GM21528 (cell line): Measurements from ENCODE around the gene EFCAB8.
"Not testable (repeated sequence)": the region's sequence is repeated elsewhere in the genome, so short reads cannot be mapped to it uniquely, and the experiment has no call there.

Experiments used
- ATAC-seq: cut with Tn5 transposase; IDR thresholded peaks from one replicate; pipeline ENCODE4 v1.9.1; 2021; ENCODE audit warnings: mild to moderate bottlenecking, moderate library complexity; ENCODE audit not compliant: unreplicated experiment, low FRiP score

Gene EFCAB8

GRCh38 chr20:32934580-32934979 is 75.9 kb downstream of the EFCAB8 start:
- no peak for ATAC-seq

DNA sequence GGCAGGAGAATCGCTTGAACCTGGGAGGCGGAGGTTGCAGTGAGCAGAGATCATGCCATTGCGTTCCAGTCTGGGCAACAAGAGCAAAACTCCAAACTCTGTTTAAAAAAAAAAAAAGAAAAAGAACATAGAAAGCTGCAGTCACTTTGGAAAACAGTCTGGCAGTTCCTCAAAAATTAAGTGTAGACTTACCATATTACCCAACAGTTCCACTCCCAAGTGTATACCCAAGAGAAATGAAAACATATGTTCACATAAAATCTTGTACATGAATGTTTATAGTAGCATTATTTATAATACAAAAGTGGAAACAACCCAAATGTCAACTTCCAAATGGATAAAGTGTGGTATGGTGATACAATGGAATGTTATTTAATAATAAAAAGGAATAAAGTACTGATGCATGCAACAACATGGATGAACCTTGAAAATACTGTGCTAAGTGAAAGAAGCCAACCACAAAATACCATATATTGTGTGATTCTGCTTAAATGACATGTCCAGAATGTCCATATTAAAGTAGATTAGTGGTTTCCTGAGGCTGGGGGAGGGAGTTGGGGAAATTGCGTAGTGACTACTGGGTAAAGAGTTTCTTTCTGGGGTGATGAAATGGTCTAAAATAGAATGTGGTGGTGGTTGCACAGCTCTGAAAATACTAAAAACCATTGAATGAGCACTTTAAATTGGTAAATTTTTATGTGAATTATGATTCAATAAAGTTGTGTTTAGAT is 82.6 kb downstream of the EFCAB8 start:
- no peak for ATAC-seq

DNA sequence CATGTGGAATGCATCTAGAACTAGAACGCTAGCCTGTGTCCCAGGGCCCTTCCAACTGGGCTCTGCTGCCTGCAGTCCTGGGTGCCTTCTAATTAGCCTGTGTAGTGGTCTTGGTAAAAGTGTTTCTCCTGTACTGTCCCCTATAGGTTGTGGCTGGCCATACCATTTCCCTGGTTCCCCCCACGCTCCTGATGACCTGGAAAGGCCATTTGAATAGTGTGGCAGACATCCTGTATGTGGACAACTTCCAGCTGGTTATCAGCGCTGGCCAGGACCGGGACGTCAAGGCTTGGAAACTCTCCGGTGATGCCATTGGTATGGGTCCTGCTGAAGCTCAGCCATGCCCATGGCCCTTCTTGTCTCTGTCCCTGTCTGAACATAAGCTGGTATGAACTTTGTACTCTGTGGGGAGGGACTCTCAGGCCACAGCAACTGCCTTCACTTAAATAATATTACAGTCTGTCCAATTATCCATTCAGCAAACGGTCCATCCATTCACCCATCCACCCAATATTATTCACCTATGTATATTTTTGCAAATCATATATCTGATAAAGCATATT is 84.8 kb downstream of the EFCAB8 start:
- ATAC-seq = no peak

DNA sequence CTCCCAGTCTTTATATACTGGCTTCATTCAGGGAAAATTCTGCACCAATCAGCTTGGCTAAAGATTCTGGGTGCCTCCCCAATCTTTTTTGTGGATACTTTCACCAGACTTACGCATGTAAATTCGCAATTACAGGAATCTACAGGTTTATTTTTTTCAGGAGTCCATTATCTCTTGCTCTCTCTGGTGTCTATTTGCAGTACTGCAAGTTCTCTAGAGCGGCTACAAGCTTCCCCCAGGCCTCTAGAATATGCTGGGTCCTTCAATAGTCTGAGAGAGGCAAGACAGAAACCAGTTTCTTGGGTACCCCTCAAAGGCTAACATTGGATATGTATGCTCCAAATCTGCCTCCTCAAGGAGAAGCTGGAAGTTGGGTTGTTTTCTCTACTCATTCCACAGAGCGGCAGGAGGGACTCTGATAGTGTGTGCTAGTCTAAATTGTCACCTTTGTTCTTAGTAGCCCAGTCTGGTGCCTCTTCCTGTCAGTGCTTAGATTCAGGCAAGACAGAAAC is 87.0 kb downstream of the EFCAB8 start:
- no peak for ATAC-seq

- ATAC-seq = no peak
Measured at GRCh38 chr20:32946629-32947028, 87.9 kb downstream of the EFCAB8 start.

DNA sequence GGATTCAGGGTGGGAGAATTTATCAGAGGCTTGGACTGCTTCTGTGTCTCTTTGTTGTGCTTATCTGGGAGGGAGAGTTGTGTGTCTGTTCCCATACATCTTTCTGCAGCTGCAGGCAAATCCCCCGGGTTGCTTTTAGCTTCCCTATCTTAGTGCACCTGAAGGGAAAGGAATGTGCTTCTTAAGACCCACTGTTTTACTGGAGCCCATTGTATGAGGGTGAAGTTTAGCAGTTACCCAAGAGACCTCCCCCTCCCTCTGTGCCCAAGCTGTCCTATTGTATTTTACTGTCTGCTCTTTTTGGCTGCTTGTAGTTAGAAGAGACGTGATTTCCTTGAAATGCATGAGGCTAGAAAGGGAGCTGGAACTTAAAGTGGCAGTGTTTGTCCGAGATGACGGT is 91.8 kb downstream of the EFCAB8 start:
- not testable (repeated sequence) for ATAC-seq

DNA sequence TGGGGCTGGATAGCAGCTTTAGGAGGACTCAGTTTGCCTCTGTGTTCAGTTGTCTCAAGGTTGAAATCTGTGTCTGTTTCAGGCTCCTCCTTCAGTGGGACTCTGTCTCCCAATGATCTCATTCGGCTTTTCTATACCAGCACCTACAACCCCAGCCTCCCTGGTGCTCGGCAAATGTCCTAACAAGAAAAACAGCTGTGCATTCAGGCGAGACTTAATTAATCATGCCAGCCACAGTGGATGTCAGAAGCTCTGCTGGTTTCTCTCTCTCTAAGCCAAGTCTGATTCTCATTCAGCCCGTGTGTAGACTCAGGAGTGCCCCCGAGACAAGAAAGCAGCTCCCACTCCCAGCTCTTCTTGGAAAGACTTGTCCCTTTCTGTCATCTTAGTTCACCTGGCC is 98.7 kb downstream of the EFCAB8 start:
- ATAC-seq = no peak

DNA sequence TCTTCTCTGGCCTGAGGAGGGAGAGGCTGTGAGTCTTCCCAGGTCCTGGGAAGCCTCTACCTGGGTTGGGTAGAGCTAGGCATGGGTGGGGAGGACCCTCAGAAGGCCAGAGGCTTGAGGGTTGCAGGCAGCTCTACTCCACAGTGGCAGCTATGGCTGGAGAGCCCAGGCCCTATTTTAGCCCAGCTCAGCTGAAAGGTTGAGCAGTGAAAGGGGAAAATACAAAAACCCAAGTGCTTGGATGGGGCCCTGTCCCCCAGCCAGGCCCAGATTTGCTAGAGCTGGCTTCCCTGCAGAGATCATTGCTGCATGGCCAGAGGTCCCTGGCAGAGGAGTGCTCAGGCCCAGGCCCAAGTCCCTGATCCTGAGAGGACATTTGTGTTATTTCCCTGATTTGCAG is 99.9 kb downstream of the EFCAB8 start:
- no peak for ATAC-seq

DNA sequence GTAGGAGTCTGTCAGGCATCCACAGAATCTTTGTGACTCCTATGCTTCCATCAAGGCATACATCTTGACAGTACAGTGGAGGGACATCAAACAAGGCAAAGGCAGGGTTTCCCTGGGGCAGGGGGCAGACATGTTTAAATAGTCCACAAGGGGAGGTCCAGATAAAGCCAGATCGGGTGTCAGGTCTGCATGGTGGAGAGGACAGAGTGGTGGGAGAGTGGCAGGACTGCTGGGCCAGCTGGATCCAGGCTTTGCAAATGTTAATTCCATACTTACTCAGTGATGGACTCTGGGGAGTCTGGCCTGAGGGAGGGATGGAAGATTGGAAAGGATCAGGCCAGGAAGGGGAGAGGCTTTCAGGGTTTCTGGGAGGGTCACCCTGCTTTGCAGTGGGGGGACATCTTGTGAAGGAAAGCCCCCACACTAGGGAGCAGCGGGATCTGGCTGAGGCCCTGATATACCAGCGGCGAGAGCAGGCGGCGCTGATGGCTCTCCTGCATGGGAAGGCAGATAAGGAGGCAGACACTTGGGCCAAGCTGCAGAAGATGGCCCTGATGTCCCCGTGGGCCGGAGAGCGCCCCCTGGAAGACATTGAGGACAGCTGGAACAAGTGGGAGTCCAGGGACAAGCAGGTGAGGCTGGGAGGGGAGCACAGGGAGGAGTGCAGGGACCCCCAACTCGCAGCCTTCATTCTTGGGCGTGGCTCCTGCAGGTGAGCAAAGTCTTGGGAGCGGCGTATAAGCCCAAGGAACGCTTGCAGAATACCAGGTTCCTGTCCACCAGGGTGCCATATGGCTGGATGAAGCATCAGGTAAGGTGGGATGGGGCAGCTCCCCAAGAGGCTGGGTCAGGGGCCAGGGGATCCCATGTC is 100.9 kb downstream of the EFCAB8 start:
- no peak for ATAC-seq

- ATAC-seq = no peak
Measured at GRCh38 chr20:32960222-32960518, 101.4 kb downstream of the EFCAB8 start.

DNA sequence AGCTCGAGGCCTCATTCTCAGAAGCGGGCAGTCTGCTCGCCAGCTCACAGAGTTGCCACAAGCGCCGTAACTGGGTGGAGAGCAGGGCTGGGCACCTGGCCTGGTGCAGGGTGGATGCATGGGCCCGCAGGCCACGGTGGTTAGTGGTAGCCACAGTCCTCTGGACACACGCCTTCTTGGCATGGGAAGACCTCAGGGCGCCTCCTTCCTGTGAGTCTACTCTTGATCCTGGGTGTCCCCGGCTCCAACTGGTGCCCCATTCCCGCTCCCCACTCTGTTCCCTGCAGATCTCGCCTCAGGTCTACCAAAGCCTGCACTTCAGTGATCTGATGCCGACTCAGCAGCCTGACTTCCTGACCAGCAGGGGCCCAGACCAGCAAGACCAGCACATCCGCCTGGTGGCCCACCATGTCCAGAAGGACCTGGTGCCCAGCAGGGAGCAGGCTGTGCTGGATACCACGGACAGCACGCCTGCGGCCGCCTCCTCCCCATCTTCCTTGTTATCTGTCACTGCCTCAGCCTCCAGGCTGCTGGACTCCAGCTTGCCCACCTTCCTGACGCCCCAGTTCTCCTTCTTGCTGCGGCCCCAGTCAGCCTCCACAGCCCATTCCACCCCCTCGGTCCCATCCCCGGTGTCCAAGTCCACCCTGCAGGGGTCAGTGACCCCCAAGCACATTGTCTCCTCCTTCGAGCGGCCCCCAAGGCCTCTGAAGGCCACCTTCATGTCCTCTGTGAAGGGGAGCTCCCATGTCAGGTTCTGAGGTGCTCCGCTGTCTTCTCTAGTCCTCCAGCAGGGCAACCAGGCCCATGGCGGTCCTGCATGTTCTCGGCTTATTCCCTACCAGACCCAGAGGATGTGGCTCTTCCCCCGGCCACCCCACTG is 102.4 kb downstream of the EFCAB8 start:
- ATAC-seq = no peak

DNA sequence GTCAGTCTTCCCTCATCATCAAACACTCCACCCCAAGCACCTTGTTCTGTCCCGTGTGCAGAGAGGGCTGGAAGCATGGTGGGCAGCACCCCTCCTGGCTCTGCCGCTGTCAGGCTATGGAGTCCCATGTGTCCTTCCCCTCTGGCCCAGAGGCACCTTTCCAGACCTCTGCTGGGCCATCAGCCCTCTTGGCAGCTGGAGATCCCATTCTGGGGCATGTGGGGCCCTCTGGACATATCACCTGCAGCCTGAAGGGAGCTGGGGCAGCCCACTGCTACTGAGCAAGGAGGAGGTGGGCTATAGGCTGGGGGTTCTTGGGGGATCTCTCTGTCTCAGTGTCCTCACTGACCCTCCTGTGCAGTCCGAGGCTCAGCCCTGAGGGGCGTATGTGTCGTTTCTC is 103.3 kb downstream of the EFCAB8 start:
- ATAC-seq = no peak

- ATAC-seq = not testable (repeated sequence)
Measured at GRCh38 chr20:32962646-32963045, 103.9 kb downstream of the EFCAB8 start.

GRCh38 chr20:32963176-32963575 is 104.5 kb downstream of the EFCAB8 start:
- ATAC-seq = no peak

DNA sequence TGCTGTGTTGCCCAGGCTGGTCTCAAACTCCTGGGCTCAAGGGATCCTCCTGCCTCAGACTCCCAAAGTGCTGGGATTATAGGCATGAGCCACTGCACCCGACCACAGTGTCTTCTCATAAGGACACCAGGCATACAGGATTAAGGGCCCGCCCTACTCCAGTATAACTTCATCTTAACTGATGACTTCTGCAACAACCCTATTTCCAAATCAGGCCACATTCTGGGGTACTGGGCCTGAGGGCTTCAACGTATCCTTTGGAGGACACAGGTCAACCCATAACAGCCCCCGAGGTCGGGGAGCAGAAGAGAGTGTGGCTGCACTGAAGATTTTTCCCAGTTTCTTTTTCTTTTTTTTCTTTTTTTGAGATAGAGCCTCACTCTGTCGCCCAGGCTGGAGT is 105.9 kb downstream of the EFCAB8 start:
- ATAC-seq = no peak

- no peak for ATAC-seq
Measured at GRCh38 chr20:32965115-32965514, 106.4 kb downstream of the EFCAB8 start.

DNA sequence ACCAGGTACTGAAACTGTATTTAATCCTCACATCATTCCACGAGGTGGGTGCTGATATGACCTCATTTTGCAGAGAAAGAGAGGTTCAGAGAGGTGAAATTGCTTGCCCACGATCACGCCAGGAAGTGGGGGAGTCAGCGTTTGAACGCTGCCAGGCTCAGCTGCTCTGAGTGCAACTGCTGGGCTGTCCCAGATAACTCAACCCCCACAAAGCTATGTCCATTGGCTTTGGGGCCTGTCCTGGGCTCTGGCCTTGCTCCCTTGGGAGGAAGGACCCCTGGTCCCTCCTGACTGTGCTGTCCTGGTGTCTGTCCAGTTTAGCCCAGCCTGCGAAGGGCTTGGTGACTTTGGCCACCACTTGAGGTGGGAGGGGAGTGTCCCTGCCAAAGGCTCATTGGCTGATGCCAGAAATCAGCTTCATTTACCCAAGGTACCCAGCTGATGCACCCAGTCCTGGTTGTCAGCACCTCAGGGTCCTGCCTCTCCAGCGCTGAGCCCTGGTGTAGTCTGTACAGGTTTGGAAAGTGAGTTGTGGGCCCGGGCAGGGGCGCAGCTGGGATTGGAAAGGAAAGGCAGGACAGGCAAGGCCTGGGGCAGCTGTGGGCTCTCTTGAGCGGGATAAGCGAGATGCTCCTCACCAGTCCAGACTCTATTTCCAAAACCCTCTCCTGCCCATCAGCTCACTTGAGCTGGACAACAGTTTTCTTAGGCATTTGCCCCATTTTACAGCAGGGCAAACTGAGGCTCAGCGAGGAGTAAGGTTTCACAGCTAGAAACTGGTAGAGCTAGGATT is 107.1 kb downstream of the EFCAB8 start:
- no peak for ATAC-seq

GRCh38 chr20:32966382-32966781 is 107.7 kb downstream of the EFCAB8 start:
- no peak for ATAC-seq

DNA sequence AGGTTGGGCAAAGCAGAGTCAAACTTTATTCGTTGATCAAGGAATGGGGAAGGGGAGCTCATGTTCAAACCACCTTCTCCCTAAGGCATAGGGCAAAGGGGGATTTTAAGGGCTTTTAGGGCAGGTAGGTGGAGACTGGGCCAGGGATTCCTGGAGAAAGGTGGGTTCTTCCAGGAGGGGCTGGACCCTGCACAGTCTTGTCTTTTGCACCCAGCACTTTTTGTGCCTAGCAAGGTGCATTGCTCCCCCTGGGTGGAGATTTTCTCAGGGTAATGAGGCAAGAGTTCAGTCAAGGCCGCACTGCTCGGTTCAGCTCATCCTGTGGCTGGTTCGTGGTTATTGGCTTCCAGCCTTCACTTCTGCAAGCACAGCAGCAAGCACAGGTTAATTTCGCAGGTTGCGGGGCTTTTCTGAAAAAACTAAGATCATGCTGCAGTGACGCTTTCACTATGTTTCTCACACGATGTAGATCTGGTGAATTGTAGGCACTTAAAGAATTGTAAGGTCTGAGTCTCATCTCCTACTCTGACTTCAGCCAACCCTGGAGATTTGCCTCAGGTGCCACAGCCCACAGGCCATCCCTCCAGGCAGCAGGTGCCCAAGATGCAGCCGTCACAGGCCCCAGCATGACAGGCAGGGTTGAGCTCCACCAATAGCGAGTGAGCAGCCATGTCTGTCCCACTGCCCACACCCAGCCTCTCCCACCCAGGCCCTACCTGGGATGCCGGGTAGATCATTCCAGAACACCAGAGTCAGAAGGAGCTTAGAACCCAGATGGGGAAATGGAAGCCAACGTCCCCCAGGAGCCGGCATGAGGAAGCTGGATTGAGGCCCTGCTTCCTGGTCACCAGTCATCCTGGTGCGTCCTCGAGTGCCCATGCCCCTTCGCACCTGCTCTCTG is 108.4 kb downstream of the EFCAB8 start:
- no peak for ATAC-seq
